GM19023 (cell line): ENCODE results near the gene ELF1.
"Not testable (repeated sequence)": the region's sequence is repeated elsewhere in the genome, so short reads cannot be mapped to it uniquely, and the experiment has no call there.

Experiments used
- ATAC-seq: cut with Tn5 transposase; IDR thresholded peaks from one replicate; pipeline ENCODE4 v1.9.1; 2021; ENCODE audit warnings: mild to moderate bottlenecking, moderate library complexity; ENCODE audit not compliant: unreplicated experiment

The ELF1 gene

DNA sequence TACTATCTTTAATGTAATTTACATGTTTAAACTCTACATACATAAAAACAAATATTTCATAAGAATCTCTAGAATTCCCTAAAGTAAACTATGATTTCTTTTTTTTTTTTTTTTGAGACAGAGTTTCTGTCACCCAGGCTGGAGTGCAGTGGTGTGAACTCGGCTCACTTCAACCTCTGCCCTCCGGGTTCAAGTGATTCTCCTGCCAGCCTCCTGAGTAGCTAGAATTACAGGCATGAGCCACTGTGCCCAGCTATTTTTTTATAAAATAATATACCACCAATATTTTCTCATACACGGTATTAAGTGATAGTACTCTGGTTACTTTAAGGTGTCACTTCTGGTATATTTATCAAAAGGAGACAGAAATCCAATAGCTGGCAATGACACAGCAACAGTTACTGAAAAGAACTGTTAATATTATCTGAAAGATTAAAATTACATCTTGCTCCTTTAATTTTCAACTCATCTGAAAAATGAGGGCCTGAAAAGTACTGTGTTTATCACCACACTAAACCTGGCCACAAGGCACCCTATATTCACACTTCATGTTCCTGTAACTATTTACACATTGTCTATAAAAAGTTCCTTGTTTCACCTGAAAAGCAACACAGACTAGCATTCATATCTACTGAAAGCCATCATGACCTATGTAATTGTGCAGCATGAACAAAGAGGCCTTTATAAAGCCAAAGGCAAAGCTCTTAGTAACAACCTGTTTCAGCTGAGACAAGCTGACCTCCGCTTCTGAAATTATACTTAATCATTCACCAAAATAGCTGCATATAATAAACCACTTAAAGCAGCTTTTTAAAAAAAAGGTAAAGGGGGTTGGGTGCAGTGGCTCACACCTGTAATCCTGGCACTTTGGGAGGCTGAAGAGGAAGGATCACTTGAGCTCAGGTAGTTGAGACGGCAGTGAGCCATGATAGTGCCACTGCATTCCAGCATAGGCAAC lies 123.6 kb downstream of the ELF1 start:
- ATAC-seq = no peak

DNA sequence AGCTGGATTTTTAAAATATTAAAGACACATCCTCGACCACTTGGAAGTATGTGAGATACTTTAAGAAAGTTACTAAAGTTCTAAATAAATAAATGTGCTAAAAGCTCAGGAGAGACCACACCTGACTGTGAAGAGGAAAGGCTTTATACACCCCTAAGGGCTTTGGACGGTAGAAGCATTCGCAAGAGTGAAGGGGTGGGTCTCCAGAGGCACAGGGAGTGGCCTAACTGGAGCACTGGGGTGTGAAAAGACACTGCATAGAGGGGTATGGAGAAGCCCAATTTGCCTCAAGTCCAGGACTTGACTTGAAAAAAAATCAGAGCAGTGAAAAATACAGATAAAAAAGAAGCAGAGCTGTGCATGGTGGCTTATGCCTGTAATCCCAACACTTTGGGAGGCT lies 125.5 kb downstream of the ELF1 start:
- ATAC-seq = not testable (repeated sequence)

- no peak for ATAC-seq
Observed at GRCh38 chr13:40886017-40886416, 133.1 kb downstream of the ELF1 start.

GRCh38 chr13:40884175-40884574 lies 134.9 kb downstream of the ELF1 start:
- not testable (repeated sequence) for ATAC-seq
